Endothelial cell of umbilical vein (primary cell): ENCODE measurements around the gene SIPA1L3. TPM values are rescaled to one million over a fixed set of nuclear protein-coding genes. Genes with fewer than 3 reads are reported as not detected.

Source experiments
- BruUV-seq: library from RNA; stranded (reverse); fragments of 400-500 nt; replicated peaks from 2 replicates; lab custom pipeline; 2021; lab: Mats Ljungman, UMichigan
- CTCF ChIA-PET: fragments of 300-600, 350-600 bp; sonication (Branson Sonifier 250); formaldehyde crosslinking; loops from one replicate; lab custom pipeline; 2021; ENCODE audit warnings: antibody characterized with exemption, inconsistent platforms; lab: Charles Lee
- POLR2A ChIA-PET: fragments of 300-600, 350-600 bp; sonication (Branson Sonifier 250); formaldehyde crosslinking; loops from one replicate; lab custom pipeline; 2021; ENCODE audit warnings: antibody characterized with exemption, inconsistent platforms; lab: Charles Lee
- DNase-seq: peaks from one replicate; pipeline ENCODE4 v3.0.0-alpha.2; 2011; ENCODE audit warnings: low read depth, low spot score
- FAIRE-seq: peaks from 2 replicates; lab custom pipeline; 2011; peaks lifted over from hg19 to GRCh38; lab: Jason Lieb, UNC
- H2AFZ ChIP-seq: 2 replicates; pipeline ENCODE4 v1.6.0; 2012; ENCODE audit warnings: low read depth, low read length, control low read depth, inconsistent platforms
- H3K27ac ChIP-seq: 2 replicates; pipeline ENCODE4 v1.5.1; 2011; ENCODE audit warnings: low read depth, mild to moderate bottlenecking, control low read depth, low read length, moderate library complexity; ENCODE audit not compliant: insufficient read depth
- H3K27me3 ChIP-seq, 2 experiments: 2 replicates each; pipeline versions ENCODE4 v1.6.0 to v1.6.1; 2011; ENCODE audit warnings: low read length in 2 of 2, mixed read lengths in 1 of 2; ENCODE audit not compliant: control insufficient read depth in 2 of 2, insufficient read depth in 2 of 2
- H3K36me3 ChIP-seq, 2 experiments: 2 replicates in 1 of 2; 3 replicates in 1 of 2; pipeline ENCODE4 v1.5.1; 2011; ENCODE audit warnings: low read length in 2 of 2, mild to moderate bottlenecking in 1 of 2, moderate library complexity in 1 of 2; ENCODE audit not compliant: control insufficient read depth in 2 of 2, insufficient read depth in 2 of 2; ENCODE audit errors: extremely low read depth in 1 of 2
- H3K4me1 ChIP-seq: 3 replicates; pipeline ENCODE4 v1.5.1; 2011; ENCODE audit warnings: mild to moderate bottlenecking, low read length; ENCODE audit not compliant: control insufficient read depth, insufficient read depth; ENCODE audit errors: extremely low read depth
- H3K4me2 ChIP-seq: 2 replicates; pipeline ENCODE4 v1.6.1; 2011; ENCODE audit warnings: low read length, control low read depth, mixed read lengths; ENCODE audit not compliant: insufficient read depth
- H3K4me3 ChIP-seq, 3 experiments: fragments of 200-600 bp in 1 of 3; sonication (generic), shearing (Covaris generic) in 1 of 3; replicated peaks in 1 of 3; 2 replicates each; pipeline ENCODE4 v1.5.1; 2011 to 2016; ENCODE audit warnings: control low read depth in 3 of 3, low read length in 3 of 3, mild to moderate bottlenecking in 2 of 3, inconsistent platforms in 1 of 3, low read depth in 1 of 3, moderate library complexity in 1 of 3; ENCODE audit not compliant: insufficient read depth in 1 of 3
- H3K79me2 ChIP-seq: 2 replicates; pipeline ENCODE4 v1.6.0; 2012; ENCODE audit warnings: low read length, inconsistent platforms; ENCODE audit not compliant: control insufficient read depth, insufficient read depth
- H3K9ac ChIP-seq: replicated peaks from 2 replicates; pipeline ENCODE3; 2011; ENCODE audit warnings: low read length, control low read depth; ENCODE audit not compliant: insufficient read depth; ENCODE audit errors: extremely low read depth
- H3K9me1 ChIP-seq: replicated peaks from 3 replicates; pipeline ENCODE4 v1.6.0; 2011; ENCODE audit warnings: mild to moderate bottlenecking, low read length; ENCODE audit not compliant: control insufficient read depth, insufficient read depth; ENCODE audit errors: extremely low read depth
- H3K9me3 ChIP-seq: replicated peaks from 2 replicates; pipeline ENCODE4 v1.5.1; 2012; ENCODE audit warnings: low read length, inconsistent platforms; ENCODE audit not compliant: control insufficient read depth, insufficient read depth
- H4K20me1 ChIP-seq: replicated peaks from 2 replicates; pipeline ENCODE3; 2011; ENCODE audit warnings: mild to moderate bottlenecking, low read length; ENCODE audit not compliant: control insufficient read depth, insufficient read depth; ENCODE audit errors: extremely low read depth
- CTCF ChIP-seq, 2 donors: IDR thresholded peaks; 1 replicate in 1 of 2; 2 replicates in 1 of 2; pipeline ENCODE4 v1.5.1; 2011; ENCODE audit warnings: low read length in 2 of 2, mild to moderate bottlenecking in 2 of 2, moderate library complexity in 2 of 2, control low read depth in 1 of 2, inconsistent platforms in 1 of 2, low read depth in 1 of 2; ENCODE audit not compliant: insufficient read depth in 1 of 2; ENCODE audit errors: extremely low read depth in 1 of 2
- EZH2 ChIP-seq: IDR thresholded peaks from 2 replicates; pipeline ENCODE4 v1.6.1; 2012; ENCODE audit warnings: borderline replicate concordance, low read depth, mild to moderate bottlenecking, moderate library complexity, low read length, inconsistent platforms; ENCODE audit not compliant: severe bottlenecking
- FOS ChIP-seq: IDR thresholded peaks from 2 replicates; pipeline ENCODE4 v1.6.1; 2011; ENCODE audit warnings: mild to moderate bottlenecking, low read length, moderate library complexity, borderline replicate concordance; ENCODE audit not compliant: insufficient read depth
- GATA2 ChIP-seq: IDR thresholded peaks from 2 replicates; pipeline ENCODE4 v1.7.0; 2011; ENCODE audit warnings: low read depth, mild to moderate bottlenecking, moderate library complexity, mixed read lengths, low read length; ENCODE audit not compliant: insufficient read length, insufficient read depth
- JUN ChIP-seq: IDR thresholded peaks from 2 replicates; pipeline ENCODE4 v1.6.1; 2011; ENCODE audit warnings: borderline replicate concordance, low read depth; ENCODE audit not compliant: insufficient read length, insufficient read depth
- MAX ChIP-seq: IDR thresholded peaks from 2 replicates; pipeline ENCODE4 v1.6.1; 2011; ENCODE audit not compliant: insufficient read depth, insufficient read length
- MYC ChIP-seq: IDR thresholded peaks from one replicate; pipeline ENCODE4 v1.6.1; 2011; ENCODE audit warnings: mild to moderate bottlenecking, low read depth, low read length
- POLR2A ChIP-seq: IDR thresholded peaks from 2 replicates; pipeline ENCODE4 v1.6.1; 2012; ENCODE audit warnings: low read depth, mild to moderate bottlenecking, control low read depth, low read length
- POLR2AphosphoS5 ChIP-seq: IDR thresholded peaks from 2 replicates; pipeline ENCODE4 v1.6.1; 2012; ENCODE audit warnings: low read depth, mild to moderate bottlenecking, control low read depth, low read length, moderate library complexity; ENCODE audit not compliant: insufficient read depth
- dilution Hi-C: fragments of 300-500 bp; cut with MboI; formaldehyde crosslinking; loops from one replicate; pipeline ENCODE4 v1.15.0; 2019; ENCODE audit warnings: low sequenced_read_pairs; ENCODE audit not compliant: extremely low pct_ligation_motif_present
- intact Hi-C: fragments of 100-400 bp; cut with micrococcal nuclease; formaldehyde crosslinking; loops from one replicate; pipeline ENCODE4 v1.10.0; 2022
- polyA plus RNA-seq, 4 experiments: library from polyadenylated mRNA; depleted of rRNA in 3 of 4; stranded (reverse) in 3 of 4; unstranded in 1 of 4; fragments of >200 nt; gene quantifications; 2 replicates each; pipeline versions ENCODE4 v1.2.1 to v1.2.3, GENCODE V29; 2011 to 2012; ENCODE audit warnings: missing spikeins in 1 of 4
- total RNA-seq: library from RNA; stranded (reverse); gene quantifications from 2 replicates; pipeline ENCODE4 v1.2.3, GENCODE V29; 2021

The SIPA1L3 gene
- total and polyA plus RNA-seq, 2 donors (not counting 3 experiments of a cell fraction or from before 2014, with no cell fraction given) = 14.2 to 47.2 TPM

- Histone ChIP-seq H3K9me1 (no peaks in the 10 kb centered on the region), H3K79me2 (no peaks in the 10 kb centered on the region), H3K27ac (no peak overlapping the region), H4K20me1 (no peaks in the 10 kb centered on the region), H2AFZ (no peak overlapping the region), H3K27me3 (no peaks in the 10 kb centered on the region), H3K9me3 (no peaks in the 10 kb centered on the region), H3K4me2 (no peak overlapping the region), H3K36me3 (peaks cover 0 to 8% of the 10 kb centered on the region in 2 experiments), H3K4me3 (no peak overlapping the region), H3K4me1 (no peaks in the 10 kb centered on the region), H3K9ac (no peak overlapping the region)
- TF ChIP-seq MYC (no peak), MAX (no peak), JUN (no peak), CTCF (IDR thresholded peaks at IDR 0.05; ENCODE audit: extremely low read depth in 1 of 2, insufficient read depth in 1 of 2, low read depth in 1 of 2, low read length in 2 of 2) (no peak), POLR2AphosphoS5 (no peak), POLR2A (no peak), GATA2 (no peak), FOS (no peak), EZH2 (no peak)
- intact Hi-C loops (no loop called here), dilution Hi-C loops (no loop called here)
- DNase-seq (no peak), FAIRE-seq (no peak)
- BruUV-seq = no TSS peak
- CTCF ChIA-PET = no interaction called here
- POLR2A ChIA-PET = no interaction called here
Measured at GRCh38 chr19:38201731-38202130, 294.7 kb downstream of the SIPA1L3 start.
